Skeletal muscle tissue (tissue), 4 donors: ENCODE data around the gene CDH23. TPM values are rescaled to one million over a fixed set of nuclear protein-coding genes. Genes with fewer than 3 reads are reported as not detected.

Experiments used
- H3K27ac ChIP-seq: one replicate; pipeline ENCODE4 v1.7.0; 2013; ENCODE audit warnings: mild to moderate bottlenecking, low read depth, low read length, inconsistent platforms
- H3K27me3 ChIP-seq, 3 donors: one replicate each; pipeline ENCODE4 v1.7.0; 2013; ENCODE audit warnings: low read length in 3 of 3; ENCODE audit not compliant: control insufficient read depth in 3 of 3, insufficient read depth in 3 of 3
- H3K36me3 ChIP-seq, 3 donors: one replicate each; pipeline ENCODE4 v1.7.0; 2013; ENCODE audit warnings: low read length in 3 of 3; ENCODE audit not compliant: control insufficient read depth in 3 of 3, insufficient read depth in 3 of 3
- H3K4me1 ChIP-seq, 3 donors: one replicate each; pipeline ENCODE4 v1.7.0; 2013; ENCODE audit warnings: low read length in 3 of 3, mild to moderate bottlenecking in 3 of 3; ENCODE audit not compliant: control insufficient read depth in 3 of 3, insufficient read depth in 3 of 3
- H3K4me3 ChIP-seq, 3 donors: one replicate each; pipeline ENCODE4 v1.7.0; 2013; ENCODE audit warnings: low read length in 3 of 3
- H3K9ac ChIP-seq, 3 donors: one replicate each; pipeline ENCODE4 v1.7.0; 2013; ENCODE audit warnings: low read length in 3 of 3, mild to moderate bottlenecking in 3 of 3, moderate library complexity in 2 of 3, low read depth in 1 of 3
- H3K9me3 ChIP-seq, 3 donors: one replicate each; pipeline ENCODE4 v1.7.0; 2013; ENCODE audit warnings: low read length in 3 of 3; ENCODE audit not compliant: control insufficient read depth in 3 of 3
- total RNA-seq: library from RNA; depleted of rRNA; stranded (reverse); fragments of >200 nt; gene quantifications from one replicate; pipeline ENCODE4 v1.2.3, GENCODE V29; 2014
- donor health status: Osteomylitis.

The CDH23 gene
- total RNA-seq, 1 donor from 2014 or later, result 3.7 TPM

GRCh38 chr10:71751515-71752224 is 354.9 kb downstream of the CDH23 start:
- Histone ChIP-seq H3K4me1 (peaks cover 73 to 82% (median 79%) of the 10 kb centered on the region in 3 donors), H3K9me3 (no peaks in the 10 kb centered on the region), H3K36me3 (peaks cover 6 to 27% (median 19%) of the 10 kb centered on the region in 3 donors), H3K27ac (no peak overlapping the region), H3K9ac (no peak overlapping the region), H3K27me3 (no peaks in the 10 kb centered on the region), H3K4me3 (no peak overlapping the region)

DNA sequence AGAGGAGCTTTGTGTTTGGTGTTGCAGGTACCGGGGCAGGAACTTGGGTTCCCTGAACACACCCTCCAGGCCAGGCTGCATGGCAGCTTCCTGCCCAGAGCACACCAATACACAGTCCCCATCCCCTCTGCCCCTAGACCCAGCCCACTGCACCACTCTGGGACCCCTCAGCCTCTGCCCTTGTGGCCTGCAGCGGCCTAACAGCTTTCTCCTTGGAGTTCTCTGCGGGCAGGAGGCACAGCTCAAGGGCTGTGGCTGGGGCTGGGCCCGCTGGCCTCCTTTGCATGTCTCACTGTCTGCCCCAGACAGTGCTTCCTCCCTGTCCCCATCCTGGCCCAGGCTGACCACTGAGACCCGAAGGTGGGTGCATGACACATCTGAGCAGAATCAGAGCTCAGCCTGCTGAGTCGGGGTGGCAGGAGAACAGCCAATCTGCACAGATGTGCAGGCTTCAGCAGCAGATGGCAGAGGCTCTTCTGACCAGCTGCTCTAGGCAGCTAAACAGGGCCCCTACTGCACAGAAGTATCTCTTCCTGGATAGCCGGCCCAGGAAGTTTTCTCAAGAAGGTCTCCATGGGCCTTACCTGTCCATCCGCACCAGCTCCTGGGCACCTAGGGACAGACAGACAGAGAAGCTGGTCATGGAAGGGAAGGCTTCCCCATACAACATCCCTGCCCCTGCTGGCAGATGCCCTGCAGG is 355.8 kb downstream of the CDH23 start:
- no peaks in the 10 kb centered on the region for H3K9me3 ChIP-seq
- no peaks in the 10 kb centered on the region for H3K27me3 ChIP-seq
- peaks cover 6 to 27% (median 19%) of the 10 kb centered on the region in 3 donors for H3K36me3 ChIP-seq
- H3K27ac ChIP-seq, result no peak overlapping the region
- H3K4me1 ChIP-seq, result peaks cover 73 to 82% (median 79%) of the 10 kb centered on the region in 3 donors
- H3K4me3 ChIP-seq, result no peak overlapping the region
- H3K9ac ChIP-seq, result no peak overlapping the region

- H3K4me1 ChIP-seq, result peaks cover 73 to 82% (median 79%) of the 10 kb centered on the region in 3 donors
- no peak overlapping the region for H3K27ac ChIP-seq
- H3K9me3 ChIP-seq, result no peaks in the 10 kb centered on the region
- no peaks in the 10 kb centered on the region for H3K27me3 ChIP-seq
- peak overlapping the region in 1 of 3 donors; percentile 33 for H3K9ac ChIP-seq
- H3K36me3 ChIP-seq, result peaks cover 6 to 31% (median 21%) of the 10 kb centered on the region in 3 donors
- H3K4me3 ChIP-seq, result no peak overlapping the region
These were observed 356.6 kb downstream of the CDH23 start for GRCh38 chr10:71753091-71753959.

DNA sequence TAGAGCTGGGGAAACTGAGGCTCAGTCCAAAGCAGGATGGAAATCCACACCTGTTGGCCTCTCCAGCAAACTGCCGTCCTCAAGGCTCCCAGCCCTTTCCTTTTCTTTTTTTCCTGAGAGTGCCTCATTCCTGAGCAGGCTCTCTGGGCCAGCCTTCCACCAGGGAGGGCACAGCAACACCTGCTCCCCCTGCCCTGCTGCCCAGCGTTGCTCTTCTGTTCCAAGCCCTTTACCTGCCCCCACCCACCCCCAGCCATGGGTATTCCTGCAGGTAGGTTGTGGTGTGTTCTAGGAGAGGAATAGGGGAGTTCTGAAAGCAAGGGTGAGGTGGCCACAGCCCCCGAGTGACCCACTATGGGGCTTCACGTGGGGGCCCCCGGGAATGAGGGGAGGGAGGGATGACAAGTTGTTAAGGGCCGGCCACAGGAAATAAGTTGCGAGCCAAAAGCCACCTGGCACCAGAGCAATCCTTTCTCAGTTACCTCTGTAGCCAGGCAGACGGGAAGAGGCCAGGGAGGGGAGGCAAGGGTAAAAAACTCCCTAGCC is 357.3 kb downstream of the CDH23 start:
- Histone ChIP-seq H3K9ac (no peak overlapping the region), H3K27ac (no peak overlapping the region), H3K27me3 (no peaks in the 10 kb centered on the region), H3K4me1 (peaks cover 66 to 77% (median 73%) of the 10 kb centered on the region in 3 donors), H3K9me3 (no peaks in the 10 kb centered on the region), H3K4me3 (no peak overlapping the region), H3K36me3 (peaks cover 6 to 33% (median 24%) of the 10 kb centered on the region in 3 donors)

DNA sequence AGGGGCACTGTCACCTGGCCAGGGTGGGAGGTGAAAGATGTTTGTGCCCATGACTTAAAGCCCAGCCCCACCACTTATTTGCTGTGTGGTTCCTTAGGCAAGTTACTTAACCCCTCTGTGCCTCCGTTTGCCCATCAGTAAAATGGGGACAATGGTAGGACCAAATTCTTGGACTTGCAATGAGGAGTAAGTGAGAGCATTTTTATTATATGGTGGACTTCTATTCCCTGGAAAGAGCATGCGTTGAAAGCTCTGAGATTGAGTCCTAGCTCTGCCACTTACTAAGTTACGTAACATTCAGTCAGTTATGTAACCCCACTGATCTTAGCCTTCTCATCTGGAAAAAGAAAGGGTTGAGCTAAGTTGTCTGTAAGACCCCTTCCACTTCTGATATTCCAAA is 357.8 kb downstream of the CDH23 start:
- Histone ChIP-seq H3K27me3 (no peaks in the 10 kb centered on the region), H3K36me3 (peaks cover 6 to 33% (median 24%) of the 10 kb centered on the region in 3 donors), H3K4me3 (no peak overlapping the region), H3K9ac (no peak overlapping the region), H3K9me3 (no peaks in the 10 kb centered on the region), H3K27ac (no peak overlapping the region), H3K4me1 (peaks cover 61 to 72% (median 68%) of the 10 kb centered on the region in 3 donors)

DNA sequence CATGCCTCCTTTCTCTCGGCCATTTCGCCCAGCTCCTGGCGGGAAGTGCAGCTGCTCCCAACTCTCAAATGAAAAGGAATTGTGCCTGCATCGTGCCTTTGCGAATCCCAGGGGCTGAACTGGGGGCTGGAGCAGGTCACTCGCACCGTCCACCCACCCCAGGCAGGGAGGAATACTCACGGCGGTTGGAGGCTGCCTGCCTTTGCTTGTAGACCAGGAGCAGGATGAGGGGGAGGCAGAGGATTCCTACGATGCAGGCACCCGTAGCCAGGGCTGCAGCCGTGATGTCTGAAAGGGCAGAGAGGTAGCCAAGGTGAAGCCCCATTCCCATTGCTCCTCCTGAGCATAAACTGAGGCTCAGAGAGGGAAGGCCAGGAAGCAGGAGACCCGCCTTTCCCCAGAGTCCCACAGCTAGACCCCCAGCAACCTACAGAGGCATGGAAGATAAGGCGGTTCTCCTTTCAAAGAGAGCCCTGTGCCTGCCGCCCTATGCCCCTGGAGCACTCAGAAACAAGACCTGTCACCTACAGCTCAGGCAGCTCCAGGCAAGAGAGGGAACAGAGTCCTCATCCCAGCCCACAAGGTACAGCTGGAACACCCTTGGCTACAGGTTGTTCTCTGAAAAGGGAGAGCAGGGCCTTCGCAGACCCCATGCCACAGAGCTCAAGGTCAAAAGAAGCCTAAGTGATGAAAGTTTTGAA is 358.6 kb downstream of the CDH23 start:
- Histone ChIP-seq H3K4me1 (peaks cover 54 to 64% (median 61%) of the 10 kb centered on the region in 3 donors), H3K36me3 (peaks cover 6 to 33% (median 20%) of the 10 kb centered on the region in 3 donors), H3K27me3 (no peaks in the 10 kb centered on the region), H3K27ac (no peak overlapping the region), H3K4me3 (no peak overlapping the region), H3K9ac (peak overlapping the region in 1 of 3 donors; percentile 40), H3K9me3 (no peaks in the 10 kb centered on the region)

GRCh38 chr10:71756311-71757191 is 359.8 kb downstream of the CDH23 start:
- H3K9me3 ChIP-seq, result no peaks in the 10 kb centered on the region
- H3K27me3 ChIP-seq, result no peaks in the 10 kb centered on the region
- H3K9ac ChIP-seq, result peak overlapping the region; percentile 48 to 63 (median 48)
- H3K27ac ChIP-seq, result peak overlapping the region; percentile 54
- peak overlapping the region in 2 of 3 donors; percentile 15 to 24 for H3K4me3 ChIP-seq
- peaks cover 58 to 68% (median 59%) of the 10 kb centered on the region in 3 donors for H3K4me1 ChIP-seq
- peaks cover 9 to 36% (median 19%) of the 10 kb centered on the region in 3 donors for H3K36me3 ChIP-seq

DNA sequence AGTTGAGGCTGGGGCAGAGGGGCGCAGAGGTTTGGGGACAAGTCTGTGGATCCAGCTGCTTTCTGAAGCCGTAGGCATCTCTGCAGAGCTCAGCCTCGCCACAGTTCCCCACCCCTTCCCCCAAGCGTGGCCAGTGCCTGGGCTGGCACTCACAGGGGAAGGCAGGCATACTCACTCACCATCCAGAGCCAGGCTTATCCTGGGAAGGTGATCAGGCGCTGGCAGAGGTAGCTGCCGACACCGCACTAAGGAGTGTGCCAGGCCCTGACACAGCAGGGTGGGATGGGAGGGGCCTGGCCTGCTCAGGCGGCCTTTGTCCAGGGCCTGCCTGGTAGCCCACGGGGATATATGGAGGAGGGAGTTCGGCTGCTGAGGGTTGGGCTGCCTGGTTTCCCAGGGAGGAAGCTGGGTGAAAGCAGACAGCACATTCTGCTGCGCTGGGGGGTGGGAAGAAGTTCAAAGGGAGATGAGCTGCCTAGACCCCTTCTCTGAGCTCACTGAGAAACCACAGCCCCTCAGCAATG is 360.7 kb downstream of the CDH23 start:
- Histone ChIP-seq H3K4me1 (peaks cover 65 to 76% (median 67%) of the 10 kb centered on the region in 3 donors), H3K9ac (peak overlapping the region; percentile 48 to 63 (median 63)), H3K36me3 (peaks cover 12 to 28% (median 16%) of the 10 kb centered on the region in 3 donors), H3K27me3 (no peaks in the 10 kb centered on the region), H3K27ac (peak overlapping the region; percentile 54), H3K9me3 (no peaks in the 10 kb centered on the region), H3K4me3 (peak overlapping the region; percentile 15 to 49 (median 24))
